Left colon (tissue), 2 donors: ENCODE measurements around the gene PRC1. TPM values are rescaled to one million over a fixed set of nuclear protein-coding genes. Genes with fewer than 3 reads are reported as not detected.

Experiments
- ATAC-seq: fragments of 200-7000 bp; cut with Tn5 transposase; one replicate; pipeline ENCODE4 v1.9.1; 2020; ENCODE audit warnings: mild to moderate bottlenecking, moderate library complexity
- DNase-seq, 2 donors: peaks; one replicate each; pipeline ENCODE4 v3.0.0-alpha.2; 2020
- intact Hi-C, 2 donors: fragments of 100-400 bp; cut with DNase I in 1 of 2; cut with micrococcal nuclease in 1 of 2; formaldehyde crosslinking; loops; one replicate each; pipeline versions ENCODE4 v1.11.2 to v1.14.0; 2022; cut with DNase I, micrococcal nuclease
- total RNA-seq, 2 donors: library from RNA; stranded (reverse); fragmentation: NEBNext Ultra II Directional; extraction: Animal tissue kit (Norgen Biotek cat#: 25700); gene quantifications; one replicate each; pipeline ENCODE4 v1.2.1, GENCODE V29; 2021
- donor health status: DM: no; HTN: no; CAD: no.
- donor health status: DM: yes; HTN: yes; CAD: no.

PRC1 gene
- total RNA-seq, 2 donors from 2014 or later: 13.8 to 31.7 TPM

GRCh38 chr15:90959028-90959595 lies 35.2 kb downstream of the PRC1 start:
- ATAC-seq (no peak), DNase-seq (no peak)
- intact Hi-C loops: loop anchor here in 1 of 2 donors (10.0 kb wide), 1 partner anchor 306 kb away; no protein-coding TSS in a partner anchor

- ATAC-seq (no peak), DNase-seq (no peak)
- intact Hi-C loops: loop anchor here in 1 of 2 donors (10.0 kb wide), 1 partner anchor 307 kb away; no protein-coding TSS in a partner anchor
Measured at GRCh38 chr15:90957791-90958190, 36.5 kb downstream of the PRC1 start.

GRCh38 chr15:90957031-90957790 lies 37.1 kb downstream of the PRC1 start:
- intact Hi-C loops: loop anchor here in 1 of 2 donors (10.0 kb wide), 1 partner anchor 308 kb away; no protein-coding TSS in a partner anchor
- peak; percentile 23 for ATAC-seq

GRCh38 chr15:90956274-90957030 lies 37.9 kb downstream of the PRC1 start:
- DNase-seq (peak; percentile 65 to 83), ATAC-seq (peak; percentile 47)
- intact Hi-C loops: loop anchor here in 1 of 2 donors (10.0 kb wide), 1 partner anchor 308 kb away; no protein-coding TSS in a partner anchor

More at GRCh38 chr15:90957031-90957790, 37.1 kb downstream of the PRC1 start:
- peak in 1 of 2 donors; percentile 38 for DNase-seq

GRCh38 chr15:90955624-90956273 lies 38.6 kb downstream of the PRC1 start:
- peak; percentile 62 to 73 for DNase-seq
- intact Hi-C loops: loop anchor here in 1 of 2 donors (10.0 kb wide), 1 partner anchor 309 kb away; no protein-coding TSS in a partner anchor

GRCh38 chr15:90954712-90955623 lies 39.4 kb downstream of the PRC1 start, which contains the start of gene RCCD1:
RCCD1 (plus strand) TSS chr15:90954884; CDS start chr15:90956735, 1,851 bp downstream.
- DNase-seq (peak; percentile 95 to 97), ATAC-seq (peak; percentile 86)
- intact Hi-C loops: loop anchor here in 1 of 2 donors (10.0 kb wide), 1 partner anchor 310 kb away; no protein-coding TSS in a partner anchor

More at GRCh38 chr15:90955624-90956273, 38.6 kb downstream of the PRC1 start:
- peak; percentile 20 for ATAC-seq

GRCh38 chr15:90953947-90954711 lies 40.2 kb downstream of the PRC1 start:
- intact Hi-C loops: loop anchor here in 1 of 2 donors (10.0 kb wide), 1 partner anchor 311 kb away; no protein-coding TSS in a partner anchor
- ATAC-seq (no peak), DNase-seq (no peak)

GRCh38 chr15:90952901-90953677 lies 41.2 kb downstream of the PRC1 start:
- DNase-seq (no peak), ATAC-seq (no peak)
- intact Hi-C loops: loop anchor here in 1 of 2 donors (10.0 kb wide), 1 partner anchor 312 kb away; no protein-coding TSS in a partner anchor

- intact Hi-C loops: loop anchor here in 1 of 2 donors (10.0 kb wide), 1 partner anchor 314 kb away; no protein-coding TSS in a partner anchor
- no peak for ATAC-seq
- DNase-seq: no peak
Measured at GRCh38 chr15:90950676-90951075, 43.7 kb downstream of the PRC1 start.

GRCh38 chr15:90949979-90950675 lies 44.2 kb downstream of the PRC1 start:
- no peak for DNase-seq
- intact Hi-C loops: loop anchor here in 1 of 2 donors (10.0 kb wide), 1 partner anchor 315 kb away; no protein-coding TSS in a partner anchor
- no peak for ATAC-seq

GRCh38 chr15:90948506-90948905 lies 45.8 kb downstream of the PRC1 start:
- ATAC-seq (no peak), DNase-seq (no peak)
- intact Hi-C loops: no loop called here

- ATAC-seq: no peak
- intact Hi-C loops: no loop called here
- no peak for DNase-seq
Measured at GRCh38 chr15:90947577-90948357, 46.6 kb downstream of the PRC1 start.

- intact Hi-C loops: no loop called here
- DNase-seq: no peak
- ATAC-seq: no peak
Measured at GRCh38 chr15:90946941-90947576, 47.3 kb downstream of the PRC1 start.

- no peak for ATAC-seq
- intact Hi-C loops: no loop called here
- no peak for DNase-seq
Measured at GRCh38 chr15:90946538-90946937, 47.8 kb downstream of the PRC1 start.
